Right kidney (tissue), 1 donor: ENCODE results near the gene ALLC.

Experiments used
- DNase-seq: peaks from one replicate; pipeline ENCODE4 v3.0.0-alpha.2; 2016

Gene ALLC

GRCh38 chr2:3725458-3726250, 67.7 kb downstream of the ALLC start:
- no peak for DNase-seq

DNA sequence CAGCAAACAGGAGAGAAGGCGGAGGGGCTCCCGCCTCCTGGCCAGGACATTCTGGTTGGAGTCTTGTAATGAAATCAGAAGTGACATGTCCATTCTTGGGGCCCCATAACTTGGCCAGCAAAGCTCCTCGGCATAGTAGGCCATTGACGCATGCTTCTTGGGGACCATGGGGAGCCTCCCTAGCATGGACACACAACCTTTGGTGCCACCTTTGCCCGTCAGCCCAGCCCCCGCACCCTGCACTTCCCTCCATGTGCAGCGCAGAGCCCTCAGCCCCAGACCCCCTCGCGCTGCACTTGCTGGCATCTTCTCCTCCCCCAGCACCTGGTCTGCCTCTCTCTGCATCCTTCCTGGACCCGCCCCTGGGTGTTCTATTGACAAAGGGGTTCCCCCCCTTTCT, 68.5 kb downstream of the ALLC start:
- DNase-seq: no peak

DNA sequence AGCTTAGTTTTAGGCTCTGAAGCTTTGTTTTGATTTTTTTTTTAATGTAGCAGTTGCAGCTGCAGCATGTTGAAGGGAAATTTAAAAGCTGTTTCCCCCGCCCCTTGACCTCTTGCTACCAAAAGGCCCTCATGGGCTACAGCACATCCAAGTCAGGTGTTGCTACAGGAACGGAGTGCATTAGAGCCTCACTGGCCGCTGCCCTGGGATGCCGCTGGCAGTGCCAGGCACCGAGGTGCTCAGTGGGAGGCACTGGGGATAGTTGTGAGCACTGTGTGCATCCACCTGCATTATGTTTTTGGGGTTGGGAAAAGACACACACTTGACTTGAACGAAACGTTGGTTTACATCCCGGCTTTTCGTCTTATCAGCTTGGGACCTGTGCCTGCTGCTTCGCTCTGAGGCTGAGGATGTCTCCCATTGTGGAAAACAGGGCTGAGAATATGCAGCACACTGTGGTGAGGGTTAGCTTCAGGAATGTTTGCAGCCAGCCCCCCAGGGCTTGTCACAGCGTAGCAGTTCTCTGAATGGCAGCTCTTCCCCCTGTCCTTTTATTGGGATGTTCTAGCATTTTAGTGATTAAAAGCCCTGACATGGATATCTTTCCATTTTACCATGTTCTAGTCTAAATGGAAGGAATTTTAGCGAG, 69.5 kb downstream of the ALLC start:
- no peak for DNase-seq

GRCh38 chr2:3728104-3729054, 70.4 kb downstream of the ALLC start:
- DNase-seq: peak; percentile 69

DNA sequence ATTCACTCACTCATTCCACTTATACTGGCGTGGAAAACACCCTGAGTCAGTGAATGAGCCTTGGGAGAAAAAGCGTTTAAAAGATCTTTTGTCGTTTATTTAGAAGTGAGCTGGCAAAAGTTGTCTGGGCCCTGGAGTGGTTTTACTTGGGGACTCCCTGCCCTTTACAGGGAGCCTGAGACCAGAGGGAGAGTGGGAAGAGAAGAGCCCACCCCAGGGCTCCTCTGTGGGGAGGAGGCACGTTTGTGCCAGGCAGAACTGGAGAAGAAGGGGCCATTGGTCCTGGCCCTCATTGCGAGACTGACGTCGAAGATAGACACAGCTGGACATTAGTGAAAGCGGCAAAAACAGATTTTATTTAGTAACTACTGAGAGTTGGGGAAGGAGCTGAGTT, 71.1 kb downstream of the ALLC start:
- DNase-seq: no peak

- no peak for DNase-seq
Observed at GRCh38 chr2:3729786-3730185, 71.8 kb downstream of the ALLC start.

- DNase-seq: no peak
Observed at GRCh38 chr2:3730646-3731045, 72.6 kb downstream of the ALLC start.

- no peak for DNase-seq
Observed at GRCh38 chr2:3731829-3732228, 73.8 kb downstream of the ALLC start.

- no peak for DNase-seq
Observed at GRCh38 chr2:3736112-3736511, 78.1 kb downstream of the ALLC start.

- DNase-seq: no peak
Observed at GRCh38 chr2:3737128-3737527, 79.1 kb downstream of the ALLC start.

GRCh38 chr2:3738454-3738853, 80.5 kb downstream of the ALLC start:
- no peak for DNase-seq

DNA sequence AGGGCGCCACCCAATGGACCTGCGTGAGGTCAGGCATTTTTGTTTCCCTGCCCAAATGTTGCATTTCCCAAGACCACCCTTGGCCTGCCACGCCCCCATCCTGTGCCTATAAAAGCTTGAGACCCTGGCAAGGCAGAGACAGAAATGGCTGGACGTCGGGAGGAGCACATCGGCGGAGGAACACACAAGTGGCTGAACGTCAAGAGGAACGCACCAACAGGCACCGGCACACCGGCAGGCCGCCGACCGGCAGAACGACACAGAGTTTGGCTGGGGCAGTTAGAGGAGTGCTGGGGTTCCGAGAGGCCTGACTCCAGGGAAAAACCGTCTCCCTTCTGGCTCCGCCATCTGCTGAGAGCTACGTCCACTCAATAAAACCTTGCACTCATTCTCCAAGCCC, 81.3 kb downstream of the ALLC start:
- DNase-seq: no peak

- no peak for DNase-seq
Observed at GRCh38 chr2:3741396-3741795, 83.4 kb downstream of the ALLC start.

DNA sequence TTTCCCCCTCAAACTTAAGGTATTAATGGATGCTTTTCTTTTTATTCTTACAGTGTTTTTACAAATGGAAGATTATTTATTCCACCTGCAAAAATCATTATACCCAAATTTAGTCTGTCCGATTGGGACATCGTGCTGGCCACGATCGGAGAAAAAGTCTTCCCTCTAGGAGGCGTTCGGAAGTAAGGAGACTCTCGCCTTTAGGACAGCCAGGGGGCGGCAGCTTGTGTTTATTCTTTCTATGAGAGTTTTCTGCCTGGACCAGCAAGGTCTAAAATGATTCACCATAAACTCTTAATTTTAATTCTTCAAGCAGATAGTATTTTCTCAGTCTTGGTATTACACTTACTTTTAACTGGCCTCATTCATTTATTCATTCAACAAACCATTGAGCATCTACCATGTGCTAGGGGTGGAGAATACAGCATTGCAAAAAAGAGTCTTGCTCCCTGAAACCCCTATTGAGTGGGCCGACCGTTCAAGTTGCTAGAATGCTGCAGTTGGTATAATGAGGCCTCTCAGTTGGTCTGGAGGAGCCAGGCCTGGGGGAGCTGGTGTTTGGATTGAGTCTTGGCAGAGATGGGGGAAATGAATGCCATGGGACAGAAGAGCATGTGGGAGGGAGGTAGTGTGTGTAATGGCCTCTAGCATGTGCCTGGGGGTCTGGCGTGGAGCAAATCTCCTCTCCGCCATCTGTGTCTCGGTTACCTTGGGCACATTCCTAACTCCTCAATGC, 84.0 kb downstream of the ALLC start:
- no peak for DNase-seq

DNA sequence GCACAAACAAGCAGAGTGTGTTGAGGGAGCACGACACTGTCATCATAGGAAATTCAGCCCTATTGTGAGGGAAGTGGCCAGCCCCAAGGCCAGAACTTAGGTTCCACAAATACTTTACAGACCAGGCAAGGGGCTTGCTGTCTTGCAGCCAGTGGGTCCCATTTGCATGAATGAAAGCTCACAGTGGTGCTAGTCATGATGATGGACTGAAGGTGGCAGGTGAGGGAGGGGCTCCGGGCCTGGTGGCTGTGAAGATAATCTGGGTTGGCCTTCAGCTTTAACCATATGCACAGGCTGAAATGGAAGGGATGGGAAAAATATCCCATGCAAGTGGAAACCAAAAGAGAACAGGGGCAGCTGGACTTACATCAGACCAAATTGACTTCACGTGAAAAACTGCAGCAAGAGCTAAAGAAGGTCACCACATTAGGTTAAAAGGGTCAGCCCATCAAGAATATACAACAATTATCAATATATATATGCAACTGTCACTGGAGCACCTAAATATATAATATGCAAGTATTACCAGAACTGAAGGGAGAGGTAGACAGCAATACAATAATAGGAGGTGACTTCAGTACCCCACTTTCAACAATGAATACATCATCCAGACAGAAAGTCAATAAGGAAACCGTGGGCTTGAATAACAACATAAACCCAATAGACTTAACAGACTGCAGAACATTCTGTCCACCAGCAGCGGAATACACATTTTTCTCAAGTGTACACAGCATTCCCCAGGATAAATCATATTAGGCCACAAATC, 84.9 kb downstream of the ALLC start:
- no peak for DNase-seq

GRCh38 chr2:3743951-3744555, 86.1 kb downstream of the ALLC start:
- no peak for DNase-seq

DNA sequence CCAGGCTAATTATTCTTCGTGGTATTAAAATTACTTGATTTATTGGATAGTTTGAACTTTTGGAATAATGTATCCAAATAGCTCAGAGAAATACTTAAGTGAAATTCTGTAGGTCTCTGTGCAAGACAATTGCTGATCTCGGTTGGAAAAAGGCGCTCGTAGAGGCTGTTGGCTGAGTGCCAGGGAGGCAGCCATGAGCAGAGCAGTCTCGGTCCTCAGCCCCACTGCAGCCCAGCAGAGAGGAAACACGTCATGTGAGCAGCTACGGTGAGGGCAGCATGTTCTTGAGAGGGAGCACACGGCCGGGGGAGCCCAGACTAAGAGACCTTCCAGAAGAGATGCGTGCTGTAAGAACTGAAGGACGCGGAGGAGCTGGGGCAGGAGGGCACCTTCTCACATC, 87.9 kb downstream of the ALLC start:
- DNase-seq: no peak

DNA sequence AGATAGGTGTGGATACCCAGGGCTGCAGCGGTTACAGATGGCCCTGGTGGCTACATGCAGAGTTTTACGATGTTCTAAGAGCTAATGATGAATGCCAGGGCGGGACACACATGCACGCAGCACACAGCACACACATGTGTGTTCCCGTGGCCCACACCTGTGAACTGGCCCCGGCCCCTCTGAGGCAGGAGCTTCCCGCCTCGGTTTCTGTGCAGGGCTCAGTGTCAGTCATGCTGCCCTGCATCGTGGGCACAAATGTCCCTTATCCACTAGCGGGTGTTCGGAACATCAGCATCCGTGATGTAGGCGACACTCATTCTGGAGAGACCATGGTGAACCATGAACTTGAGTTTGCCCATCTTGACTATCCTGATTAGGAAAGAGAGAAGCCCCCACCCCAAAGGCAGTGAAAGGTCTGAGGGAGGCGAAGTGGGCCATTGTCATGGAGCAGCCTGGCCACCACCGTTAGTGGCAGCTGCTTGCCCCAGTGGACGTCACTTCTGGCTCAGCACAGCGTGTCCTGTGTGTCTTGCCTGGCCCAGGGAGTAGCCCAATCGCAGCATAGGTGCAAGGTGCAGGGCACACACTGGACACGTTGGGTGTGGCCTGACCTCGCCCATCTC, 89.1 kb downstream of the ALLC start:
- no peak for DNase-seq

- DNase-seq: no peak
Observed at GRCh38 chr2:3747826-3748225, 89.8 kb downstream of the ALLC start.

- DNase-seq: no peak
Observed at GRCh38 chr2:3749201-3749600, 91.2 kb downstream of the ALLC start.

DNA sequence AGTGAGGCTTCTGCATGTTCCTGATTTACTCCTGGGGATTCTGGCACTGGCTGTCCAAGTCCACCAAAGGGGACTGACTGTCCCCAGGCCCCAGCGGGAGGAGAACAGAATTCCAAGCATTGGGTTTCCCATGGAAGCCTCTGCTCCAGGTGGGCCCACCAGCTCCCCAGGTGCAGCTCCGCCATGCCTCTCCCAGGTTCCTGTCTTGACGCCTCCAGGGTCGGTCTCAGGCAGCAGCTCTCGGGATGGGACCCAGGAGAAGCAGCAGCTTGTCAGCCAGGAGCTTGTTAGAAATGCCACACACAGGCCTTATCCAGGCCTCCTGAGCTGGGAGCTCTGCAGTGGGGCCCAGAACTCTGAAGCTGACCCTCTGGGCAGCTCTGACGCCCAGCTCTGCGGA, 93.3 kb downstream of the ALLC start:
- DNase-seq: no peak
